Measurements from ENCODE around the gene SPOCK1.

DNA sequence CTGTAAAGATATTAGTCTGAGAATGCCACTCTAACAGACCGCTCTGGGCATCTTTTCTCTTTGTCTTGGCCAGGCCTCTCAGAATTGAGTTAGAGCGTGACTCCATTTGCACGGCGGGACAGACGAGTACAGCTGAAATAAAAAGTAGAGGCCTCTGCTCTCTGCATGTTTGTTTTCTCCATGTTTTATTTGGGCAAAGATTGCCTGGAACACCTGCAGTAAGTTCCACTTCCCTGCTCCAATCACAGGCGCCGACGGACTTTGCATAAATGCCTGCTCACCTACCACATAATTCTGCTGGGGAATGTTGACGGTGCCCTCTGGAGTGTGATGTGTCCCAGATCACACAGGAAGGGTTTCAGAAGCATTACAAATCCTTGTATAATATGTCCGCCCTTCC, 10.6 kb downstream of the SPOCK1 start:
- TF ChIP-seq, protein P1, sequence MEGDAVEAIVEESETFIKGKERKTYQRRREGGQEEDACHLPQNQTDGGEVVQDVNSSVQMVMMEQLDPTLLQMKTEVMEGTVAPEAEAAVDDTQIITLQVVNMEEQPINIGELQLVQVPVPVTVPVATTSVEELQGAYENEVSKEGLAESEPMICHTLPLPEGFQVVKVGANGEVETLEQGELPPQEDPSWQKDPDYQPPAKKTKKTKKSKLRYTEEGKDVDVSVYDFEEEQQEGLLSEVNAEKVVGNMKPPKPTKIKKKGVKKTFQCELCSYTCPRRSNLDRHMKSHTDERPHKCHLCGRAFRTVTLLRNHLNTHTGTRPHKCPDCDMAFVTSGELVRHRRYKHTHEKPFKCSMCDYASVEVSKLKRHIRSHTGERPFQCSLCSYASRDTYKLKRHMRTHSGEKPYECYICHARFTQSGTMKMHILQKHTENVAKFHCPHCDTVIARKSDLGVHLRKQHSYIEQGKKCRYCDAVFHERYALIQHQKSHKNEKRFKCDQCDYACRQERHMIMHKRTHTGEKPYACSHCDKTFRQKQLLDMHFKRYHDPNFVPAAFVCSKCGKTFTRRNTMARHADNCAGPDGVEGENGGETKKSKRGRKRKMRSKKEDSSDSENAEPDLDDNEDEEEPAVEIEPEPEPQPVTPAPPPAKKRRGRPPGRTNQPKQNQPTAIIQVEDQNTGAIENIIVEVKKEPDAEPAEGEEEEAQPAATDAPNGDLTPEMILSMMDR (IDR thresholded peaks at IDR 0.05 in 8 of 11, conservative IDR thresholded peaks at IDR 0.05 in 3 of 11): no peak
- TF ChIP-seq POLR2A (IDR thresholded peaks at IDR 0.05) (no peak), POLR2AphosphoS5 (IDR thresholded peaks at IDR 0.05) (no peak)
